HG03108 (cell line): Measurements from ENCODE around the gene DOK6.

Source experiments
- ATAC-seq: cut with Tn5 transposase; IDR thresholded peaks from one replicate; pipeline ENCODE4 v1.9.1; 2021; ENCODE audit warnings: moderate library complexity; ENCODE audit not compliant: unreplicated experiment

DOK6 gene

GRCh38 chr18:69890558-69890957 is 489.9 kb downstream of the DOK6 start:
- ATAC-seq = no peak

- no peak for ATAC-seq
Observed at GRCh38 chr18:69894467-69894866, 493.8 kb downstream of the DOK6 start.

- no peak for ATAC-seq
Observed at GRCh38 chr18:69895066-69896047, 494.7 kb downstream of the DOK6 start.

GRCh38 chr18:69897397-69898108 is 496.9 kb downstream of the DOK6 start:
- peak; percentile 28 for ATAC-seq

- ATAC-seq = peak; percentile 59
Observed at GRCh38 chr18:69898241-69898861, 497.7 kb downstream of the DOK6 start.
